HepG2 (cell line): ENCODE results near the gene LAP3. TPM values are rescaled to one million over a fixed set of nuclear protein-coding genes. Genes with fewer than 3 reads are reported as not detected.

Source experiments
- ATAC-seq: fragments of 200-7000 bp; cut with Tn5 transposase; 3 replicates; pipeline ENCODE4 v1.9.1; 2020; ENCODE audit warnings: mild to moderate bottlenecking, moderate library complexity
- BruUV-seq: library from RNA; stranded (reverse); fragments of 400-500 nt; replicated peaks from 2 replicates; lab custom pipeline; 2021; lab: Mats Ljungman, UMichigan
- CTCF ChIA-PET: fragments of 300-600 bp; formaldehyde crosslinking; extraction: SDS; loops from one replicate; lab custom pipeline; 2021; ENCODE audit warnings: low total read pairs, inconsistent platforms, low intra/inter-chr PET ratio; lab: Yijun Ruan, JAX
- POLR2A ChIA-PET: fragments of 350-600 bp; sonication (Branson Sonifier 250); formaldehyde crosslinking; loops from one replicate; lab custom pipeline; 2020; ENCODE audit warnings: antibody characterized with exemption, inconsistent platforms; lab: Yijun Ruan, JAX
- DNase-seq: peaks from one replicate; pipeline ENCODE4 v3.0.0-alpha.2; 2015; ENCODE audit warnings: low spot score
- FAIRE-seq: peaks from 3 replicates; lab custom pipeline; 2011; peaks lifted over from hg19 to GRCh38; lab: Jason Lieb, UNC
- H2AFZ ChIP-seq: one replicate; pipeline ENCODE4 v1.6.1; 2011; ENCODE audit warnings: low read length, inconsistent platforms
- H3K27ac ChIP-seq: fragments of 300-600 bp; 3 replicates; pipeline ENCODE4 v1.8.0; 2011; ENCODE audit warnings: mixed run types, mild to moderate bottlenecking, mixed read lengths, low read length, inconsistent platforms; ENCODE audit not compliant: insufficient read depth; ENCODE audit errors: extremely low read length
- H3K27me3 ChIP-seq, 2 experiments: fragments of 200-600 bp in 1 of 2; 2 replicates in 1 of 2; 3 replicates in 1 of 2; pipeline versions ENCODE4 v1.6.0 to v1.8.0; 2011; ENCODE audit warnings: low read length in 2 of 2, mild to moderate bottlenecking in 2 of 2, moderate library complexity in 2 of 2, inconsistent platforms in 1 of 2; ENCODE audit not compliant: insufficient read depth in 2 of 2, control insufficient read depth in 1 of 2
- H3K36me3 ChIP-seq, 2 experiments: fragments of 200-600 bp in 1 of 2; replicated peaks in 1 of 2; 2 replicates in 1 of 2; 3 replicates in 1 of 2; pipeline versions ENCODE4 v1.5.1 to v1.8.0; 2011; ENCODE audit warnings: low read length in 2 of 2, inconsistent platforms in 1 of 2; ENCODE audit not compliant: insufficient read depth in 2 of 2, control insufficient read depth in 1 of 2
- H3K4me1 ChIP-seq: 2 replicates; pipeline ENCODE4 v1.5.1; 2012; ENCODE audit warnings: low read length, inconsistent platforms; ENCODE audit not compliant: insufficient read depth
- H3K4me2 ChIP-seq: 2 replicates; pipeline ENCODE4 v1.6.0; 2011; ENCODE audit warnings: low read depth, low read length, inconsistent platforms
- H3K4me3 ChIP-seq, 3 experiments: fragments of 200-600 bp in 1 of 3; sonication (generic), shearing (Covaris generic) in 1 of 3; replicated peaks in 1 of 3; 2 replicates each; pipeline ENCODE4 v1.5.1; 2011 to 2016; ENCODE audit warnings: low read length in 3 of 3, inconsistent platforms in 2 of 3, low read depth in 2 of 3, mild to moderate bottlenecking in 2 of 3, control low read depth in 1 of 3, mixed read lengths in 1 of 3; ENCODE audit not compliant: insufficient read depth in 1 of 3
- H3K79me2 ChIP-seq: one replicate; pipeline ENCODE4 v1.6.1; 2011; ENCODE audit warnings: low read length, inconsistent platforms; ENCODE audit not compliant: insufficient read depth
- H3K9ac ChIP-seq: 2 replicates; pipeline ENCODE4 v1.6.0; 2011; ENCODE audit warnings: mild to moderate bottlenecking, low read depth, low read length, inconsistent platforms; ENCODE audit not compliant: insufficient read depth
- H3K9me3 ChIP-seq: 2 replicates; pipeline ENCODE4 v1.5.1; 2012; ENCODE audit warnings: mild to moderate bottlenecking, low read length
- H4K20me1 ChIP-seq: 2 replicates; pipeline ENCODE4 v1.6.0; 2011; ENCODE audit warnings: inconsistent platforms, mild to moderate bottlenecking, low read length, moderate library complexity; ENCODE audit not compliant: insufficient read depth
- DNMT1 ChIP-seq: sonication (generic); formaldehyde crosslinking; IDR thresholded peaks from 2 replicates; pipeline ENCODE4 v1.5.1; 2020; ENCODE audit warnings: mild to moderate bottlenecking, missing genetic modification reagents
- ETV5 ChIP-seq: IDR thresholded peaks from 2 replicates; pipeline ENCODE4 v1.6.1; 2018; ENCODE audit warnings: missing biosample characterization, missing genetic modification reagents, inconsistent platforms, borderline replicate concordance
- JUNB ChIP-seq: sonication (generic); formaldehyde crosslinking; IDR thresholded peaks from 2 replicates; pipeline ENCODE4 v1.8.0; 2022; ENCODE audit warnings: missing genetic modification reagents, mild to moderate bottlenecking, borderline replicate concordance
- SPEN ChIP-seq: sonication (generic); formaldehyde crosslinking; IDR thresholded peaks from 2 replicates; pipeline ENCODE4 v1.5.1; 2020; ENCODE audit warnings: low read depth, mild to moderate bottlenecking, missing genetic modification reagents
- YEATS4 ChIP-seq: sonication (generic); formaldehyde crosslinking; IDR thresholded peaks from 2 replicates; pipeline ENCODE4 v1.4.0; 2020; ENCODE audit warnings: missing genetic modification reagents, borderline replicate concordance
- ZNF207 ChIP-seq: fragments of 450-650 bp; IDR thresholded peaks from 2 replicates; pipeline ENCODE4 v1.6.1; 2016; ENCODE audit warnings: antibody characterized with exemption, borderline replicate concordance
- ZNF335 ChIP-seq: sonication (generic); formaldehyde crosslinking; IDR thresholded peaks from 2 replicates; pipeline ENCODE4 v1.4.0; 2020; ENCODE audit warnings: missing genetic modification reagents
- WGBS: methylation state at CpG from one replicate; pipeline ENCODE4 v1.1.6; 2017; ENCODE audit warnings: low lambda C conversion rate; 5-methylcytosine and 5-hydroxymethylcytosine counted together
- in situ Hi-C: cut with HindIII; loops from 2 replicates; pipeline ENCODE4 v1.10.0; 2017; ENCODE audit warnings: low pct_unique_long_range_greater_than_20kb; ENCODE audit not compliant: extremely low pct_ligation_motif_present
- intact Hi-C: fragments of 100-400 bp; cut with micrococcal nuclease; formaldehyde crosslinking; loops from one replicate; pipeline ENCODE4 v1.10.0; 2022; ENCODE audit not compliant: unreplicated experiment
- polyA plus RNA-seq, 8 experiments: library from polyadenylated mRNA; depleted of rRNA in 3 of 8; stranded (reverse) in 7 of 8; unstranded in 1 of 8; fragments of >200 nt; fragmentation: Illumina TruSeq in 4 of 8; extraction: Trizol in 4 of 8; gene quantifications; 2 replicates each; pipeline versions ENCODE4 v1.2.1 to v1.2.3, GENCODE V29; 2011 to 2016; ENCODE audit warnings: low read depth in 4 of 8, missing spikeins in 1 of 8, mixed read lengths in 1 of 8; ENCODE audit not compliant: insufficient read depth in 1 of 8
- total RNA-seq, 5 experiments: library from RNA; depleted of rRNA; stranded (reverse); fragments of >200 nt; fragmentation: Illumina TruSeq; extraction: Trizol; gene quantifications; 2 replicates each; pipeline ENCODE4 v1.2.3, GENCODE V29; 2016; ENCODE audit warnings: low read depth in 1 of 5
- TF ChIP-seq, protein P1 (sequence below): sonication (generic); formaldehyde crosslinking; IDR thresholded peaks from 2 replicates; pipeline ENCODE4 v1.5.1; 2020; ENCODE audit warnings: mild to moderate bottlenecking, missing genetic modification reagents, moderate library complexity
- TF ChIP-seq, protein P2 (sequence below): sonication (generic); formaldehyde crosslinking; IDR thresholded peaks from 2 replicates; pipeline ENCODE4 v1.8.0; 2022; ENCODE audit warnings: mild to moderate bottlenecking, missing genetic modification reagents, moderate library complexity
- TF ChIP-seq, protein P3 (sequence below): IDR thresholded peaks from 2 replicates; pipeline ENCODE4 v1.6.1; 2016; ENCODE audit warnings: missing compliant biosample characterization, missing genetic modification reagents, borderline replicate concordance
- TF ChIP-seq, protein P4 (sequence below): sonication (generic); formaldehyde crosslinking; IDR thresholded peaks from 2 replicates; pipeline ENCODE4 v1.5.1; 2020; ENCODE audit warnings: missing genetic modification reagents, mild to moderate bottlenecking, borderline replicate concordance

LAP3 gene
- total and polyA plus RNA-seq, 2 of the 13 experiments (the other 11 are each of a cell fraction or from before 2014, with no cell fraction given), result 106 to 125 TPM

DNA sequence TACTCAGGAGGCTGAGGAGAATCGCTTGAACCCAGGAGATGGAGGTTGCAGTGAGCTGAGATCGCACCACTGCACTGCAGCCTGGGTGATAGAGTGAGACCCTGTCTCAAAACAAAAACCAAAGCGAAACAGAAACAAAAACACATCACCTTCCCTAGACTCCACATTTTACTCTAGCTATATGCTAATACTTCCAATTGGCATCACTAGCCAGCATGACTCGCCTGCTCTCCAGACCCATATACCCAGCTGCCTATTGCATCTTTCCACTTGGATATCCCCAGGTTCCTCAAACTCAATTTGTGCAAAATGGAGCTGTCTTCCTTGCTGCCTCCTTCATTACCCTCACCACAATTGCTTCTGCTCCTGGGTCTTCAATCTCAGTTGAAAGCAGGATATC is 22.4 kb upstream of the LAP3 start:
- 83% methylated on average over 4 of the region's 4 CpGs for WGBS
- POLR2A ChIA-PET, result interaction anchor here (1.3 kb wide), 1 partner anchor 22 kb away, joined by 4 read pairs; the partner anchor contains the start of gene LAP3

More for the DNA sequence above, 22.4 kb upstream of the LAP3 start:
- Histone ChIP-seq H3K36me3 (no peaks in the 10 kb centered on the region), H3K27ac (no peak overlapping the region), H3K4me1 (peaks cover 62% of the 10 kb centered on the region), H3K79me2 (no peaks in the 10 kb centered on the region), H3K4me3 (no peak overlapping the region), H2AFZ (no peak overlapping the region), H4K20me1 (no peaks in the 10 kb centered on the region), H3K9ac (no peak overlapping the region), H3K27me3 (no peaks in the 10 kb centered on the region), H3K4me2 (no peak overlapping the region), H3K9me3 (no peaks in the 10 kb centered on the region)
- DNase-seq (no peak), ATAC-seq (no peak), FAIRE-seq (no peak)
- CTCF ChIA-PET, result no interaction called here
- no TSS peak for BruUV-seq
- intact Hi-C loops, result no loop called here
- no peak for TF ChIP-seq ZNF207
- TF ChIP-seq ZNF335 (CRISPR knock-in tag), result no peak
- no peak for TF ChIP-seq JUNB
- TF ChIP-seq, protein P1, sequence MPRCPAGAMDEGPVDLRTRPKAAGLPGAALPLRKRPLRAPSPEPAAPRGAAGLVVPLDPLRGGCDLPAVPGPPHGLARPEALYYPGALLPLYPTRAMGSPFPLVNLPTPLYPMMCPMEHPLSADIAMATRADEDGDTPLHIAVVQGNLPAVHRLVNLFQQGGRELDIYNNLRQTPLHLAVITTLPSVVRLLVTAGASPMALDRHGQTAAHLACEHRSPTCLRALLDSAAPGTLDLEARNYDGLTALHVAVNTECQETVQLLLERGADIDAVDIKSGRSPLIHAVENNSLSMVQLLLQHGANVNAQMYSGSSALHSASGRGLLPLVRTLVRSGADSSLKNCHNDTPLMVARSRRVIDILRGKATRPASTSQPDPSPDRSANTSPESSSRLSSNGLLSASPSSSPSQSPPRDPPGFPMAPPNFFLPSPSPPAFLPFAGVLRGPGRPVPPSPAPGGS, result no peak
- TF ChIP-seq YEATS4 (CRISPR knock-in tag), result no peak
- TF ChIP-seq, protein P2, sequence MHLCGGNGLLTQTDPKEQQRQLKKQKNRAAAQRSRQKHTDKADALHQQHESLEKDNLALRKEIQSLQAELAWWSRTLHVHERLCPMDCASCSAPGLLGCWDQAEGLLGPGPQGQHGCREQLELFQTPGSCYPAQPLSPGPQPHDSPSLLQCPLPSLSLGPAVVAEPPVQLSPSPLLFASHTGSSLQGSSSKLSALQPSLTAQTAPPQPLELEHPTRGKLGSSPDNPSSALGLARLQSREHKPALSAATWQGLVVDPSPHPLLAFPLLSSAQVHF (CRISPR knock-in tag), result no peak
- no peak for TF ChIP-seq DNMT1 (CRISPR knock-in tag)
- TF ChIP-seq ETV5 (CRISPR knock-in tag), result no peak
- TF ChIP-seq, protein P3, sequence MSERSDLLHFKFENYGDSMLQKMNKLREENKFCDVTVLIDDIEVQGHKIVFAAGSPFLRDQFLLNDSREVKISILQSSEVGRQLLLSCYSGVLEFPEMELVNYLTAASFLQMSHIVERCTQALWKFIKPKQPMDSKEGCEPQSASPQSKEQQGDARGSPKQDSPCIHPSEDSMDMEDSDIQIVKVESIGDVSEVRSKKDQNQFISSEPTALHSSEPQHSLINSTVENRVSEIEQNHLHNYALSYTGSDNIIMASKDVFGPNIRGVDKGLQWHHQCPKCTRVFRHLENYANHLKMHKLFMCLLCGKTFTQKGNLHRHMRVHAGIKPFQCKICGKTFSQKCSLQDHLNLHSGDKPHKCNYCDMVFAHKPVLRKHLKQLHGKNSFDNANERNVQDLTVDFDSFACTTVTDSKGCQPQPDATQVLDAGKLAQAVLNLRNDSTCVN (CRISPR knock-in tag), result no peak
- no peak for TF ChIP-seq SPEN (CRISPR knock-in tag)
- TF ChIP-seq, protein P4, sequence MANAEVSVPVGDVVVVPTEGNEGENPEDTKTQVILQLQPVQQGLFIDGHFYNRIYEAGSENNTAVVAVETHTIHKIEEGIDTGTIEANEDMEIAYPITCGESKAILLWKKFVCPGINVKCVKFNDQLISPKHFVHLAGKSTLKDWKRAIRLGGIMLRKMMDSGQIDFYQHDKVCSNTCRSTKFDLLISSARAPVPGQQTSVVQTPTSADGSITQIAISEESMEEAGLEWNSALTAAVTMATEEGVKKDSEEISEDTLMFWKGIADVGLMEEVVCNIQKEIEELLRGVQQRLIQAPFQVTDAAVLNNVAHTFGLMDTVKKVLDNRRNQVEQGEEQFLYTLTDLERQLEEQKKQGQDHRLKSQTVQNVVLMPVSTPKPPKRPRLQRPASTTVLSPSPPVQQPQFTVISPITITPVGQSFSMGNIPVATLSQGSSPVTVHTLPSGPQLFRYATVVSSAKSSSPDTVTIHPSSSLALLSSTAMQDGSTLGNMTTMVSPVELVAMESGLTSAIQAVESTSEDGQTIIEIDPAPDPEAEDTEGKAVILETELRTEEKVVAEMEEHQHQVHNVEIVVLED, result no peak
- in situ Hi-C loops, result loop anchor here (10.0 to 25.0 kb wide), 2 partner anchors 250 to 458 kb away; partner anchors contain the start of gene LCORL
